DMS79 treated with DMSO at 0.1 percent for 48 hours (cell line): ENCODE results near the gene KRTAP27-1.

Experiments used
- DNase-seq: peaks from one replicate; lab custom pipeline; 2025; lab: John Stamatoyannopoulos, UW

KRTAP27-1 gene, protein sequence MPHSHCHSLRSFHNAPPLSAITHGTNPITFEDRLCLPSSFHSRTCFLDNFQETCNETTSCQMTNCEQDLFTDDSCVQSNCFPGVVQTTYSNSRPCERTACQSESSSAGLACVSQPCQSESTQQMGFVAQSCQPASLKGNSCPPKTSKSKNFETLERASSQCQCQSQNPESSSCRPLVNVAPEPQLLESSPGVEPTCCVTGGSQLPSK

DNA sequence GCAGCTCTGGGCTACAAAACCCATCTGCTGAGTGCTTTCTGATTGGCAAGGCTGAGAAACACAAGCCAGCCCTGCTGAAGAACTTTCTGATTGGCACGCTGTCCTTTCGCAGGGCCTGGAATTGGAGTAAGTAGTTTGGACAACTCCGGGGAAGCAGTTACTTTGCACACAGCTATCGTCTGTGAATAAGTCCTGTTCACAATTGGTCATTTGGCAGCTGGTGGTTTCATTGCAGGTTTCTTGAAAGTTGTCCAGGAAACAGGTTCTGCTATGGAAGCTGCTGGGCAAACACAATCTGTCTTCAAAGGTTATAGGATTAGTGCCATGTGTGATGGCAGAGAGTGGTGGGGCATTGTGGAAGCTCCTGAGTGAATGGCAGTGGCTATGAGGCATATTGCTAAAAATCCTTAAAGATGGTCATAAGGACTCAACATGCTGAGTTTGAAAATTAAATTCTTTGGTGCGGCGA, at the start of gene KRTAP27-1:
Gene KRTAP27-1, minus strand, starts transcription at position 419 of the 469 bp plus-strand sequence. Its CDS starts 26 bp downstream, at position 393.
- no peak for DNase-seq

- DNase-seq, result no peak
Measured at GRCh38 chr21:30382201-30382600, 44.7 kb upstream of the KRTAP27-1 start.

GRCh38 chr21:30372139-30372770, 34.8 kb upstream of the KRTAP27-1 start, which contains the start of gene KRTAP13-2:
TSS of gene KRTAP13-2 (minus strand) at chr21:30372271. CDS start at chr21:30372213, 58 bp downstream.
- DNase-seq, result no peak

- DNase-seq, result no peak
Measured at GRCh38 chr21:30355906-30356305, 18.4 kb upstream of the KRTAP27-1 start.

DNA sequence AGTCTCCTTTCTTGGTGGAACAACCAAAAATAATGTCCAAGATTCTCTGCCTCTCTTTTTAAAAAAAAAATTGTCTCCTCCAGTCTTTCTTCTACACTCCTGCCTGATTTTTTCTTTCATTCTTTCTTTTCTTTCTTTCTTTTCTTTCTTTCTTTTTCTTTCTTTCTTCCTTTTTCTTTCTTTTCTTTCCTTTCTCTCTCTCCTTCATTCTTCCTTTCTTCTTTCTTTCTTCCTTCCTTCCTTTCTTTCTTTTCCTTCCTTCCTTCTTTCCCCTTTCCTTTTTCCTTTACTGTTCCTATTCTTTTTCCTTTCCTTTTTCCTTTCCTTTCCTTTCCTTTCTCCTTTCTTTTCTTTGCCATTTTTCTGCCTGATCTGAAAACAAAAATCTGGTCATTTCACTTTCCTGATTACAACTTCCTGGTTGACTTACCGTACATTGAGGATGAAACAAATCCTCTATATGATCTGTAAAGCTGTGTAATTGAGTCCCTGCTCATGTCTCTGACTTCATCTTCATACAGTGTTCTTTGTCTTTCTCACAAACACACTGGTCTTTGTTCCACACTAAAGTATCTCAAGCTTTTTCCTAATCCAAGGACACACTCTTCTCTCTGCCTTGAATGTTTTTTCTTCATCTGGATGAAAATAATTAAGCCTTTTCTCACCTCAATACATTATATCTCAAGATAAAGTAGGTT, 17.0 kb upstream of the KRTAP27-1 start:
- DNase-seq, result no peak

DNA sequence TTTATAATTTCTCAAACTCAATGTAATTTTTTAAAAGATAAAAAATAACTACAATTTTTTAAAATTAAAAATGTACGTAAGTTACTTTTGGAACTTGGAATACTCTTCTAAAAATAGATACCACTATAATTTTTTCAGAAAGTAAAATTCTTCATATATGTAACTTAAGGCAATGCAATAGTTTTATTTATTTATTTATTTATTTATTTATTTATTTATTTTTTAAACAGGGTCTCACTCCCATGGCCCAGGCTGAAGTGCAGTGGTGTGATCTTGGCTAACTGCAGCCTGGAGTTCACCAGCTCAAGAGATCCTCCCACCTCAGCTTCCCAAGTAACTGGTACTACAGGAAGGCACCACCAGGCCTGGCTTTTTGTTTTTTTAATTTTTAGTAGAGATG, 14.0 kb upstream of the KRTAP27-1 start:
- no peak for DNase-seq

DNA sequence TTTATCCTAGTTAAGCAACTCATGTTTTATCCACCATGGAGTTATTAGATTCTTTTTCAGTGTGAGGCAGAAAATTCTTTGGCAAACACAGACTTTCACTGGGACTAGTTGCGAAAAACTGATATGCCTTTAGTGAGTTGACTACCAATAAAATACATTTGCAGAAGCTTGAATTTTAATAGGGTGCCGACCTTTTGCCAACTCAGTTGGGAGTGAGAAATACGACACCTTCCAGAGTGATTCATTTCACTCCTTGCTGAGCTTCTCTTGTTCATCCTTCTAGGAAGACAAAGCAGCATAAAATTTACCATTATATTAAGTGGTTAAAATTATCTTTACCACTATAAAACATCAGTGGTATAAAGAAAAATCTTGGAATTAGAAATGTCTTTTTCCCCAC, 12.1 kb upstream of the KRTAP27-1 start:
- no peak for DNase-seq

DNA sequence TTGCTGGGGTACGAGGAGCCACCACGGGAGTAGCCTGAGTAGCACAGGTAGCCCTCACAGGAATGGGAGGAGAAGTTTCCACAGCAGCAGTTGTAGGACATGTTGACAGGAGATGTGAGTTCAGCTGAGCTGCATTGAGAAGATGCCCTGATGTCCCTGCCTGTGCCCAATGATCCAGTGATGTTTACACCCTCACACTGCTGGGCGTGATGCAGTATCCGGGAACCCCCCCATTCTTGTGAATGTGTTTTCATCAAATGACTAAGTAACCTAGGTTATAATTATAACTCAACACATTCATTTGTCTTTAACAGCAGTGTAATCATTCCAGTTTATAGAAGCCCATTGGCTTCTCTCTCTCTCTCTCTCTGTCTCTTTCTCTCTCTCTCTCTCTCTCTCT, 11.0 kb upstream of the KRTAP27-1 start, which contains the start of gene KRTAP23-1:
Gene KRTAP23-1, minus strand, starts transcription at position 101 of the 400 bp plus-strand sequence. Its CDS starts 0 bp downstream, at position 101.
- no peak for DNase-seq

DNA sequence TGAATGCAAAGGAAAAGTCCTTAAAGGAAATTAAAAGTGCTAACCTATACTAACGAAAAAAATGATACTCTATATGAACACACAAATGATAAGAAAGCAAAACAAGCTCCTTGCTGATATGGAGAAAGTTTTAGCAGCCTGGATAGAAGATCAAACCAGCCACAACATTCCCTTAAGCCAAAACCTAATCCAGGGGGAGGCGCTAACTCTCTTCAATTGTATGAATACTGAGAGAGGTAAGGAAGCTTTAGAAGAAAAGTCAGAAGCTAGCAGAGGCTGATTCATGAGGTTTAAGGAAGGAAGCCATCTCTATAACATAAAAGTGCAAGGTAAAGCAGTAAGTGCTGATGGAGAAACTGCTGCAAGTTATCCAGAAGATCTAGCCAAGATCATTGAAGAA, 7.5 kb upstream of the KRTAP27-1 start:
- DNase-seq, result no peak

DNA sequence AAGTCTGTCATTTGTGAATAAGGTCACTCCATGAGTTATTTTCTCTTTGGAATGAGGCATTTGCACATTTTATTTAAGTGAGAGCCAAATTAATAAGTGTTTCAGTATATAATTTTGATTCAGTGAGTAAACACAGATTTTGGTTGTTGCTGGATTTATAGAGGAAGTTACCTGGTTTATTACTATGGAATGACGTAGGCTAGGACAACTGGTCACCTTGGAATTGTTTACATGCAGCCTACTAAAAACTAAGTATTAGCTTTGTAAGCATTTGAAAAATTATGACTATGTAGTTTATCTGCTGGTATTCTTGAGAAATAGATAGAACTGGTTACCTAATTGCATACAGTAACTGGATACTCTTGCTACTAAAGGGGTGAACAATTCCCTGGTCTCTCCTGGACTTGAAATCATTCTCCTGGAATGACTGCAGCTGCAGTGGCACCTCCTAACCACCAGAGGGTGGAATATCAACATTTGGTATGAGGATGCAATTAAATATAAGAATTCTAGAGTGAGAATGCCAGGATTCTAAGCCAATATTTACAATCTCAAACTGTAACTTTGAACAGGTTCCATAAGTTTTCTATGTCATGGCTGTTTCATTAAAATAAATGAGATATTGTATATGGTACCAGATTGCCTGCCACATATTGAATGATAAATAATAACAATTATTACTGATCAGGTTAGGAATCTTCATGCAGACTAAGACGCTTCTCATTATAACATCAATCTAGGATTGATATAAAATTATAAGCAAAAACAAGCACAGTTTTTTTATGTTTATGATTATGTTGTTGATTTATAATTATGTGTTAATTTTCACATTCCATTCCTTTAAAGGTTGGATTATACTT, 3.5 kb upstream of the KRTAP27-1 start:
- DNase-seq, result no peak

DNA sequence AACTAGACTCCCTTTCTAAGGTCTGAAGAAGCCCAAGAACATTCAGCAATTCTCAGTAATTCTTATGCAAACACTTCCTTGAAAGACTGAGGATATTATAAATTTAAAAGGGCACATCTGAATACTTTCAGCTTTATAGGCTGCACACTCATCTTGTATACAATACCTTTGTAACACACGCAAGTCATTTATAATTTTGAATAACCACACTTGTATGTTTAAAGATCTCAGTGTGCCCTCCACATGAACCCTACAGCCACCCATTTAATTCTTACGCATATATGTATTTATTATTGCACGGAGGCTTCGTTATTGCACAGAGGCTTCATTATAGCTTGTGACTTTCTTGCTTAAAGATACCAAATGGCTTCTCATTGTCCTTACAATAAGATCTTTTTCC, 1.2 kb upstream of the KRTAP27-1 start:
- DNase-seq, result no peak

DNA sequence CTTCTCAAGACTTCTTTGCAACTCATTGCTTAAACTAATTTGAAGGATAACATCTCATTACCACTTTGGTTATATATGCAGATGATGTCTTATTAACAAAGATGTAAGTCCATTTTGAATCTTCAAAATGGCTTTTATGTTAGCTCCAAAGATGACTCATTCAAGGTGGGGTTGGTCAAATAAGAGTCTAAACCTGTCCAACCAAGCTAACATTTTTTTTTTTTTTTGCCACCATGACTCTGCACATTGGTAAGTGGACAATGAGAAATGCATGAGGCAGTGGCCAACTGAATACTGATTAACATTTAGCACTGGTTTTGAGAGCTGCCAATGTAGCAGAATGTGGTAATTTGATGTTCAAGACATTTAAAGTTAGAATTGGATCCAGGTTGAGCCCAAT, 278 bp upstream of the KRTAP27-1 start:
- DNase-seq, result no peak

GRCh38 chr21:30336596-30336995, 898 bp downstream of the KRTAP27-1 start:
- DNase-seq, result no peak

- DNase-seq, result no peak
Measured at GRCh38 chr21:30333736-30334135, 3.8 kb downstream of the KRTAP27-1 start.

DNA sequence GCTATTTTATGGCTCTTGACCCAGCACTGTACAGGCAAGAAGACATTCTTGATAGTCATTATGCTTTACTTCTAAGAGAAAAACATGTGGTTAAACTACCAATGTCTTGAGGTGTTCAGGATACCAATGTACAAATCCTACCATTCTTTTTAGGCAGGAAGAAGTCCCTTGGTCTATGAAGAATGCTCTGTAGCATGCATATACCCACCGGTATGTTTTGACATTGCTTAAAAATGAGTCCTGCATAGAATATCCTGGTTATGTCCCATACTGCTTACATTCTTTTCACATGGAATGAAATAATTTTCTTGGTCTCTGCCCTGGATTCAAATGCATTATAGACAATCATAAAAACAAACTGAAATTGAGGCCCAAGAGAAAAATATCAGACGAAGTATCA, 4.8 kb downstream of the KRTAP27-1 start:
- no peak for DNase-seq

GRCh38 chr21:30329203-30329875, 8.2 kb downstream of the KRTAP27-1 start:
- no peak for DNase-seq

- DNase-seq, result no peak
Measured at GRCh38 chr21:30326390-30326789, 11.1 kb downstream of the KRTAP27-1 start.

- no peak for DNase-seq
Measured at GRCh38 chr21:30320215-30320614, 17.3 kb downstream of the KRTAP27-1 start, which contains the start of gene KRTAP26-1. TSS of gene KRTAP26-1 (minus strand) at chr21:30320315. CDS start at chr21:30320035, 280 bp downstream.

GRCh38 chr21:30315701-30316100, 21.8 kb downstream of the KRTAP27-1 start:
- DNase-seq, result no peak

DNA sequence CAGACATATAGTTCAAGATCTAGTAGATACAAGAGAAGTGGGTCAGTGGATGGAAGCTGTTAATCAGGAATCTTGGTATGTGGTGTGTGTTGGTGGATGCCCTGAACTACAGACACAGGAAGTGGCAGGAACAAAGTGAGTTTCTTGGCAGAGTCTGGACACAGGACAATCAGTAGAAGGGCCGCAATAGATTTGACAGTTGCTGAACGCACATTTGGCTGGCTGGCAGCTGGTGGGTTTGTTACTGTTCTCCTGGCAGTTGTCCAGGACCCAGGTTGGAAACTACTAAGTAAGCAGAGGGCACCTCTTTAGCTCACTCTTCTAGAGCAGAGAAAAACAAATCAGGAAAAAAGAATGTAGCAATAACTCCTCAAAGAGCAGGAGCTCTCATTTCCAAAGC, 30.6 kb downstream of the KRTAP27-1 start:
- DNase-seq, result no peak

DNA sequence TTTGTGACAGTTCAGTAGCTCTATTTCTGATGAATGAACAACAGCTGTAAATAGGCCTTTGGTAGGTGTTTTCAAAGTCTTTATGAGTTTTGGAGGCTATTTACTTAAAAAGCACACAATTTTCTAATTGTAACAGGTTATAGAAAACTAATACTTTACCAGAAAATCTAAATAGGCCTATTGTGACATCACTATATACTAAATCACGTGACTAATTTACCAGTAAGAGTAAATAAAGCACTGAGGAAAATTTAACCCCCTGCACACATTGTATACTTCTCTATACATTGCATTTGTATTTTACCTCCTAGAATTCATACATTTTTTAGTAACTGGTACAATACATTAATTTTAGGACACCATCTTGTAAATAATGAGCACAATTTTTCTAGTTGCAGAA, 32.4 kb downstream of the KRTAP27-1 start:
- DNase-seq, result no peak
